Body of pancreas (tissue), 4 donors: ENCODE results near the gene WNT7B.

Experiments
- CTCF ChIP-seq, 7 experiments: fragments of 450-650 bp in 4 of 7; fragments of 200-600 bp in 3 of 7; sonication (generic) in 3 of 7; IDR thresholded peaks; one replicate each; pipeline ENCODE4 v1.5.1; 2016 to 2019; ENCODE audit warnings: antibody characterized with exemption in 7 of 7
- POLR2A ChIP-seq, 3 donors: fragments of 450-650 bp; IDR thresholded peaks; one replicate each; pipeline ENCODE4 v1.6.1; 2016; ENCODE audit warnings: antibody characterized with exemption in 3 of 3, mild to moderate bottlenecking in 2 of 3

- TF ChIP-seq CTCF (IDR thresholded peaks at IDR 0.05): no peak
- no peak for TF ChIP-seq POLR2A (IDR thresholded peaks at IDR 0.05)
Measured at GRCh38 chr22:46022881-46023512, 46.0 kb upstream of the WNT7B start.
